Measurements from ENCODE around the gene ELMO1. TPM values are rescaled to one million over a fixed set of nuclear protein-coding genes. Genes with fewer than 3 reads are reported as not detected.

The ELMO1 gene
- total and polyA plus RNA-seq, 12 donors = 7.5 to 46.8 (median 14.9) TPM

GRCh38 chr7:37390114-37390513 is 58.5 kb downstream of the ELMO1 start:
- TF ChIP-seq POLR2A (IDR thresholded peaks at IDR 0.05) (no peak), CTCF (IDR thresholded peaks at IDR 0.05) (no peak)
- WGBS, 4 donors = 66 to 87% (median 80%) methylated on average over 8 of the region's 8 CpGs
- DNase-seq = peak in 4 of 7 donors; percentile 24 to 61 (median 32)
- Histone ChIP-seq H3K36me3 (replicated peaks in 1 of 2) (no peaks in the 10 kb centered on the region), H3K27ac (no peak overlapping the region), H3K9me3 (replicated peaks in 1 of 3) (no peaks in the 10 kb centered on the region), H3K27me3 (no peaks in the 10 kb centered on the region), H3K4me1 (replicated peaks in 1 of 2) (peaks cover 3 to 18% of the 10 kb centered on the region in 2 donors), H3K4me3 (no peak overlapping the region)
- intact Hi-C loops (cut with DNase I) = no loop called here

DNA sequence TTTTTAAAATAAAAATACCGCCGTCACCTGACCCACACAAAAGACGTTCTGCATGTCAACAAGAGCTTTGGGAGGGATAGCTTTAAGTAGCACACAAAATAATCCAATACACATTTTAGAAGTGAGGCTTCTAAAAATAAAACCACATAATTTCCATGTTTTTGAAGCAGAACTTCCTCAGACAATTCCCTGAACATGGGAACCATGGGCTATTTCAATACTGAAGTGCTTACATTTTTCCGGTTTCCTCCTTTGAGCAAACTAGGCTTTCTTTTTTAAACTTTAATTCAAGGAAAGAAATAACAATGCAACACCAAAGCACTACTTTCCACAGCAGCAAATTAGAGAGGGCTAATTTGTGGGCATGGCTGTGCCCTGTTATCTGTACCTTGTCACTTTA is 59.9 kb downstream of the ELMO1 start:
- Histone ChIP-seq H3K27me3 (no peaks in the 10 kb centered on the region), H3K4me3 (no peak overlapping the region), H3K27ac (no peak overlapping the region), H3K9me3 (replicated peaks in 1 of 3) (no peaks in the 10 kb centered on the region), H3K36me3 (replicated peaks in 1 of 2) (no peaks in the 10 kb centered on the region), H3K4me1 (replicated peaks in 1 of 2) (peaks cover 3 to 18% of the 10 kb centered on the region in 2 donors)
- no peak for DNase-seq
- TF ChIP-seq POLR2A (IDR thresholded peaks at IDR 0.05) = no peak
- no peak for TF ChIP-seq CTCF (IDR thresholded peaks at IDR 0.05)
- intact Hi-C loops (cut with DNase I) = no loop called here
- 73 to 81% (median 77%) methylated on average over 4 of the region's 4 CpGs for WGBS, 4 donors

- peak in 2 of 7 donors; percentile 15 to 25 for DNase-seq
- intact Hi-C loops (cut with DNase I) = no loop called here
- Histone ChIP-seq H3K36me3 (replicated peaks in 1 of 2) (no peaks in the 10 kb centered on the region), H3K27ac (peak overlapping the region in 1 of 5 donors; percentile 52), H3K4me3 (no peak overlapping the region), H3K4me1 (replicated peaks in 1 of 2) (peaks cover 0 to 5% of the 10 kb centered on the region in 2 donors), H3K27me3 (no peaks in the 10 kb centered on the region), H3K9me3 (replicated peaks in 1 of 3) (no peaks in the 10 kb centered on the region)
- TF ChIP-seq POLR2A (IDR thresholded peaks at IDR 0.05) = no peak
- no peak for TF ChIP-seq CTCF (IDR thresholded peaks at IDR 0.05)
- 64 to 72% (median 69%) methylated on average over 2 to 6 of the region's 6 CpGs for WGBS, 4 donors
Measured at GRCh38 chr7:37385787-37386186, 62.9 kb downstream of the ELMO1 start.

DNA sequence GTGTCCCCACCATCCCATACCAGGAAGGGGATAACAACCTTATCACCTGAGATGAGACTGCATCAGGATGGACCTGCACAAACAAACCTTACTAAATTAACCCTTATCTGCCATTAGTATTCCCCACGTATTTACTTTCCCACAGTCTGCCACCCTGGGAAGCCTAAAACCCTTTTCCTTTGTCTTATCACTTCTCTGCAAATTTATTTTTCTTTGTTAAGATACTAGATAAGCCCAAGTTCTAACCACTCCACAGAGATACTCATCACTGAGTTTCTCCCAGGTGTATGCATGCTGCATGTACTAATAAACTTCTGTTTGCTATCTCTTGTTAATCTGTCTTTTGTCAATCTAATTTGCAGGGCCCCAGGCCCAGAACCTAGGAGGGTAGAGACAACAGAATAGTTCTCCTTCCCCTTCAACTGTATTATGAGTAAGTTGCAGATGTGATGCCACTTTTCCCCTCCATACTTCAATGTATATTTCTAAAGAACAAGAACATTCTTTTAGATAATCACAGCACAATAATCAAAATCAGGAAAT is 66.0 kb downstream of the ELMO1 start:
- 72 to 84% (median 76%) methylated on average over 1 of the region's 1 CpG for WGBS, 4 donors
- intact Hi-C loops (cut with DNase I) = no loop called here
- H3K4me3 ChIP-seq = no peak overlapping the region
- no peak overlapping the region for H3K27ac ChIP-seq
- H3K36me3 ChIP-seq (replicated peaks in 1 of 2) = no peaks in the 10 kb centered on the region
- peaks cover 0 to 5% of the 10 kb centered on the region in 2 donors for H3K4me1 ChIP-seq (replicated peaks in 1 of 2)
- TF ChIP-seq POLR2A (IDR thresholded peaks at IDR 0.05) (no peak), CTCF (IDR thresholded peaks at IDR 0.05) (no peak)
- no peak for DNase-seq
- H3K27me3 ChIP-seq = no peaks in the 10 kb centered on the region
- H3K9me3 ChIP-seq (replicated peaks in 1 of 3) = no peaks in the 10 kb centered on the region

Measured in adrenal gland (tissue), 12 donors.